SK-N-SH (cell line): ENCODE measurements around the gene MMP13. TPM values are rescaled to one million over a fixed set of nuclear protein-coding genes. Genes with fewer than 3 reads are reported as not detected.

Experiments
- CTCF ChIA-PET: fragments of 300-600, 350-600 bp; formaldehyde crosslinking; extraction: SDS; loops from one replicate; lab custom pipeline; 2021; lab: Yijun Ruan, JAX
- POLR2A ChIA-PET: fragments of 350-600 bp; sonication (Branson Sonifier 250); formaldehyde crosslinking; extraction: SDS; loops from one replicate; lab custom pipeline; 2020; ENCODE audit warnings: antibody characterized with exemption, inconsistent platforms; lab: Yijun Ruan, JAX
- DNase-seq: peaks from one replicate; pipeline ENCODE4 v3.0.0; 2012
- H2AFZ ChIP-seq: fragments of 200-600 bp; sonication (generic); 2 replicates; pipeline ENCODE4 v1.8.1; 2016; ENCODE audit warnings: antibody characterized with exemption, mild to moderate bottlenecking, low read depth
- H3F3A ChIP-seq: fragments of 200-600 bp; sonication (generic); replicated peaks from 2 replicates; pipeline ENCODE3; 2016; ENCODE audit warnings: antibody characterized with exemption, mild to moderate bottlenecking; ENCODE audit not compliant: insufficient read depth
- H3K27ac ChIP-seq, 2 experiments: fragments of 200-500 bp in 1 of 2; fragments of 200-600 bp in 1 of 2; sonication (Bioruptor generic) in 1 of 2; sonication (generic), shearing (Covaris generic) in 1 of 2; 2 replicates each; pipeline versions ENCODE4 v1.5.1 to v1.6.1; 2014 to 2016; ENCODE audit warnings: low read depth in 2 of 2, inconsistent platforms in 1 of 2, low read length in 1 of 2, mild to moderate bottlenecking in 1 of 2, mixed read lengths in 1 of 2
- H3K27me3 ChIP-seq: fragments of 200-600 bp; sonication (generic), shearing (Covaris generic); 2 replicates; pipeline ENCODE4 v1.6.1; 2016; ENCODE audit warnings: mixed run types; ENCODE audit not compliant: insufficient read depth
- H3K36me3 ChIP-seq, 2 experiments: fragments of 200-500 bp in 1 of 2; fragments of 200-600 bp in 1 of 2; sonication (Bioruptor generic) in 1 of 2; sonication (generic) in 1 of 2; replicated peaks in 1 of 2; 2 replicates each; pipeline versions ENCODE3 to v1.5.1; 2014 to 2016; ENCODE audit warnings: low read length in 1 of 2, mild to moderate bottlenecking in 1 of 2; ENCODE audit not compliant: insufficient read depth in 2 of 2, control insufficient read depth in 1 of 2
- H3K4me1 ChIP-seq, 2 experiments: fragments of 200-500 bp in 1 of 2; fragments of 200-600 bp in 1 of 2; sonication (Bioruptor generic) in 1 of 2; sonication (generic), shearing (Covaris generic) in 1 of 2; 2 replicates each; pipeline versions ENCODE4 v1.5.1 to v1.6.1; 2014 to 2016; ENCODE audit warnings: low read depth in 1 of 2, low read length in 1 of 2, mixed run types in 1 of 2; ENCODE audit not compliant: insufficient read depth in 2 of 2, control insufficient read depth in 1 of 2
- H3K4me2 ChIP-seq: fragments of 200-600 bp; sonication (generic), shearing (Covaris generic); 2 replicates; pipeline ENCODE4 v1.6.1; 2017; ENCODE audit warnings: mixed run types
- H3K4me3 ChIP-seq, 2 experiments: fragments of 200-500 bp in 1 of 2; fragments of 200-600 bp in 1 of 2; sonication (Bioruptor generic) in 1 of 2; sonication (generic), shearing (Covaris generic) in 1 of 2; 2 replicates each; pipeline versions ENCODE4 v1.5.1 to v1.8.1; 2014 to 2016; ENCODE audit warnings: low read depth in 2 of 2, inconsistent platforms in 1 of 2, low read length in 1 of 2, mild to moderate bottlenecking in 1 of 2, mixed read lengths in 1 of 2, moderate library complexity in 1 of 2
- H3K79me2 ChIP-seq: fragments of 200-600 bp; sonication (generic); 2 replicates; pipeline ENCODE4 v1.8.1; 2017; ENCODE audit warnings: mild to moderate bottlenecking; ENCODE audit not compliant: insufficient read depth
- H3K9ac ChIP-seq: fragments of 200-600 bp; sonication (generic); 2 replicates; pipeline ENCODE4 v1.6.1; 2017; ENCODE audit warnings: mixed run types
- H3K9me2 ChIP-seq: fragments of 200-600 bp; sonication (generic); 2 replicates; pipeline ENCODE4 v1.6.1; 2017; ENCODE audit warnings: mixed run types
- H3K9me3 ChIP-seq: fragments of 200-600 bp; sonication (generic); 2 replicates; pipeline ENCODE4 v1.6.1; 2017; ENCODE audit warnings: mixed run types, mild to moderate bottlenecking, moderate library complexity
- H4K20me1 ChIP-seq: fragments of 200-600 bp; sonication (generic); 2 replicates; pipeline ENCODE4 v1.6.1; 2017; ENCODE audit warnings: mild to moderate bottlenecking, mixed run types; ENCODE audit not compliant: insufficient read depth
- CHD2 ChIP-seq: fragments of 150-350 bp; IDR thresholded peaks from 2 replicates; pipeline ENCODE4 v1.6.1; 2018; ENCODE audit warnings: low read length; ENCODE audit not compliant: partially characterized antibody
- ELF1 ChIP-seq: IDR thresholded peaks from 2 replicates; pipeline ENCODE4 v1.4.0; 2012
- GABPA ChIP-seq: IDR thresholded peaks from 2 replicates; pipeline ENCODE4 v1.4.0; 2012; ENCODE audit warnings: low read depth, mild to moderate bottlenecking
- GATA2 ChIP-seq: sonication (generic); formaldehyde crosslinking; IDR thresholded peaks from 2 replicates; pipeline ENCODE4 v1.5.0; 2020; ENCODE audit warnings: mild to moderate bottlenecking, missing genetic modification reagents
- MXI1 ChIP-seq: IDR thresholded peaks from 2 replicates; pipeline ENCODE4 v1.6.1; 2012; ENCODE audit warnings: mild to moderate bottlenecking, low read depth, low read length, improper control_type of control experiment
- NFIC ChIP-seq: IDR thresholded peaks from 2 replicates; pipeline ENCODE4 v1.4.0; 2012; ENCODE audit warnings: borderline replicate concordance
- RXRA ChIP-seq: IDR thresholded peaks from 2 replicates; pipeline ENCODE4 v1.4.0; 2012; ENCODE audit warnings: low read depth, mild to moderate bottlenecking, borderline replicate concordance
- TAF1 ChIP-seq: IDR thresholded peaks from 2 replicates; pipeline ENCODE4 v1.6.1; 2012; ENCODE audit warnings: low read depth, mild to moderate bottlenecking, low read length, moderate library complexity, borderline replicate concordance
- TCF12 ChIP-seq: IDR thresholded peaks from 2 replicates; pipeline ENCODE4 v1.4.0; 2012
- TEAD4 ChIP-seq: IDR thresholded peaks from 2 replicates; pipeline ENCODE4 v1.4.0; 2012; ENCODE audit warnings: mild to moderate bottlenecking, borderline replicate concordance; ENCODE audit not compliant: insufficient read depth
- WGBS: methylation state at CpG from one replicate; pipeline ENCODE4 v1.1.6; 2017; ENCODE audit warnings: low lambda C conversion rate; 5-methylcytosine and 5-hydroxymethylcytosine counted together
- polyA plus RNA-seq, 3 experiments: library from polyadenylated mRNA; depleted of rRNA; stranded (reverse); fragments of >200 nt; gene quantifications; 2 replicates each; pipeline ENCODE4 v1.2.3, GENCODE V29; 2012
- TF ChIP-seq, protein P1 (sequence below): IDR thresholded peaks from 2 replicates; pipeline ENCODE4 v1.6.1; 2012; ENCODE audit warnings: mild to moderate bottlenecking, low read depth, low read length, moderate library complexity
- TF ChIP-seq, protein P2 (sequence below): fragments of 200-600 bp; sonication (generic); IDR thresholded peaks from 2 replicates; pipeline ENCODE4 v1.6.1; 2017; ENCODE audit warnings: antibody characterized with exemption, mild to moderate bottlenecking, moderate library complexity
- TF ChIP-seq, protein P3 (sequence below): IDR thresholded peaks from 2 replicates; pipeline ENCODE4 v1.4.0; 2012; ENCODE audit warnings: low read depth
- TF ChIP-seq, protein P4 (sequence below): IDR thresholded peaks from 2 replicates; pipeline ENCODE4 v1.4.0; 2012; ENCODE audit warnings: low read depth, borderline replicate concordance
- TF ChIP-seq, protein P5 (sequence below): fragments of 150-350 bp; IDR thresholded peaks from 2 replicates; pipeline ENCODE4 v1.6.1; 2017; ENCODE audit warnings: antibody characterized with exemption, low read length, low read depth, borderline replicate concordance

MMP13 gene
- polyA plus RNA-seq, 1 of the 3 experiments (the other 2 are of a cell fraction) = 0.12 TPM

DNA sequence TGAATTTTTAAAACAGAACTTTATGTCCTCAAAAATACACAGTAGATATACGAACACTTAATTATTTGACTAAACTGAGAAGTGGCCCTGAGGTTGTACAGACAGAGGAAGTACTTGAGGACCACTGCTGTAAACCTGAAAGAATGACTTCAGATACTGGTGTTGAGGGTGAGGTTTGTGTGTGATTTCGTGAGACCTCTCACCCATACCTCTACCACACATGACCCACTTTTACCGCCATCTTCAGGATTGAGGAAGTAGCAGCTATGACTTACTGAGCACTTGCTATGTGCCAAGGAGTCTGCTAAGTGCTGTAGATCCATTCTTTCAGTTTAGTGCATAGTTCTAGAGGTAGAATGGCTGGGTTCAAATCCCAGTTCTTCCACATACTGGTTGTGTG, 21.9 kb downstream of the MMP13 start:
- H3K4me3 ChIP-seq = no peak overlapping the region
- H3K9me3 ChIP-seq = no peaks in the 10 kb centered on the region
- H3K9me2 ChIP-seq = no peaks in the 10 kb centered on the region
- peaks cover 0 to 10% of the 10 kb centered on the region in 2 experiments; a peak in 1 of 4 replicates for H3K4me1 ChIP-seq
- no peaks in the 10 kb centered on the region for H4K20me1 ChIP-seq
- H3K27me3 ChIP-seq = no peaks in the 10 kb centered on the region; the same call in 1 of the 2 replicates
- no peak overlapping the region for H3K27ac ChIP-seq
- no peaks in the 10 kb centered on the region for H3F3A ChIP-seq
- WGBS = 70% methylated on average over 3 of the region's 3 CpGs
- CTCF ChIA-PET = interaction anchor here (1.3 to 5.4 kb wide), 2 partner anchors 7 to 12 kb away, joined by 3 to 36 read pairs; no protein-coding TSS in a partner anchor
- no peaks in the 10 kb centered on the region for H3K36me3 ChIP-seq
- no peak overlapping the region for H3K9ac ChIP-seq
- no peak for DNase-seq
- no peaks in the 10 kb centered on the region for H3K79me2 ChIP-seq
- POLR2A ChIA-PET = no interaction called here
- no peak overlapping the region for H2AFZ ChIP-seq
- TF ChIP-seq, protein P1, sequence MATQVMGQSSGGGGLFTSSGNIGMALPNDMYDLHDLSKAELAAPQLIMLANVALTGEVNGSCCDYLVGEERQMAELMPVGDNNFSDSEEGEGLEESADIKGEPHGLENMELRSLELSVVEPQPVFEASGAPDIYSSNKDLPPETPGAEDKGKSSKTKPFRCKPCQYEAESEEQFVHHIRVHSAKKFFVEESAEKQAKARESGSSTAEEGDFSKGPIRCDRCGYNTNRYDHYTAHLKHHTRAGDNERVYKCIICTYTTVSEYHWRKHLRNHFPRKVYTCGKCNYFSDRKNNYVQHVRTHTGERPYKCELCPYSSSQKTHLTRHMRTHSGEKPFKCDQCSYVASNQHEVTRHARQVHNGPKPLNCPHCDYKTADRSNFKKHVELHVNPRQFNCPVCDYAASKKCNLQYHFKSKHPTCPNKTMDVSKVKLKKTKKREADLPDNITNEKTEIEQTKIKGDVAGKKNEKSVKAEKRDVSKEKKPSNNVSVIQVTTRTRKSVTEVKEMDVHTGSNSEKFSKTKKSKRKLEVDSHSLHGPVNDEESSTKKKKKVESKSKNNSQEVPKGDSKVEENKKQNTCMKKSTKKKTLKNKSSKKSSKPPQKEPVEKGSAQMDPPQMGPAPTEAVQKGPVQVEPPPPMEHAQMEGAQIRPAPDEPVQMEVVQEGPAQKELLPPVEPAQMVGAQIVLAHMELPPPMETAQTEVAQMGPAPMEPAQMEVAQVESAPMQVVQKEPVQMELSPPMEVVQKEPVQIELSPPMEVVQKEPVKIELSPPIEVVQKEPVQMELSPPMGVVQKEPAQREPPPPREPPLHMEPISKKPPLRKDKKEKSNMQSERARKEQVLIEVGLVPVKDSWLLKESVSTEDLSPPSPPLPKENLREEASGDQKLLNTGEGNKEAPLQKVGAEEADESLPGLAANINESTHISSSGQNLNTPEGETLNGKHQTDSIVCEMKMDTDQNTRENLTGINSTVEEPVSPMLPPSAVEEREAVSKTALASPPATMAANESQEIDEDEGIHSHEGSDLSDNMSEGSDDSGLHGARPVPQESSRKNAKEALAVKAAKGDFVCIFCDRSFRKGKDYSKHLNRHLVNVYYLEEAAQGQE = no peak
- no peak for TF ChIP-seq GABPA
- no peak for TF ChIP-seq MXI1
- TF ChIP-seq, protein P2, sequence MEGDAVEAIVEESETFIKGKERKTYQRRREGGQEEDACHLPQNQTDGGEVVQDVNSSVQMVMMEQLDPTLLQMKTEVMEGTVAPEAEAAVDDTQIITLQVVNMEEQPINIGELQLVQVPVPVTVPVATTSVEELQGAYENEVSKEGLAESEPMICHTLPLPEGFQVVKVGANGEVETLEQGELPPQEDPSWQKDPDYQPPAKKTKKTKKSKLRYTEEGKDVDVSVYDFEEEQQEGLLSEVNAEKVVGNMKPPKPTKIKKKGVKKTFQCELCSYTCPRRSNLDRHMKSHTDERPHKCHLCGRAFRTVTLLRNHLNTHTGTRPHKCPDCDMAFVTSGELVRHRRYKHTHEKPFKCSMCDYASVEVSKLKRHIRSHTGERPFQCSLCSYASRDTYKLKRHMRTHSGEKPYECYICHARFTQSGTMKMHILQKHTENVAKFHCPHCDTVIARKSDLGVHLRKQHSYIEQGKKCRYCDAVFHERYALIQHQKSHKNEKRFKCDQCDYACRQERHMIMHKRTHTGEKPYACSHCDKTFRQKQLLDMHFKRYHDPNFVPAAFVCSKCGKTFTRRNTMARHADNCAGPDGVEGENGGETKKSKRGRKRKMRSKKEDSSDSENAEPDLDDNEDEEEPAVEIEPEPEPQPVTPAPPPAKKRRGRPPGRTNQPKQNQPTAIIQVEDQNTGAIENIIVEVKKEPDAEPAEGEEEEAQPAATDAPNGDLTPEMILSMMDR = no peak
- no peak for TF ChIP-seq TCF12
- no peak for TF ChIP-seq TAF1
- TF ChIP-seq CHD2 = no peak
- TF ChIP-seq, all 33 proteins: peak for 0
- H3K4me2 ChIP-seq = no peak overlapping the region

DNA sequence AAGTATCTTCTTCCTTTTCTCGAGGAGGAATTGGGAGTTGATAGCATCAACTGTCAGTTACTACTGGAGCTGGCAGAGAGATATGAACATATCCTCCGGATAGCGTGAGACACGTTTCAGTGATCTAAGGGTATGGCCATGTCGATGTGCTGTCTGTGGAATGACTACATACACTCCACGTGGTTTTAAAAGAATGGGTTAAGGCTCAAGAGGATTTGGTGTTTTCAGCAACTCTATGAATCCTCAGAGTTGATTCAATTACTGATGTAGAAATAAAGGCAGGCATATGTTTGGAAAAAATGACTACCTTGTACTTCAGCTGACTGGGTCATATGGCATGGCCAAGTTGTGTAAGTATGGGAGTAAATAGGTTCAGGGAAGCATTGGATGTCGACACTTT, 22.9 kb downstream of the MMP13 start:
- no peak overlapping the region for H3K9ac ChIP-seq
- POLR2A ChIA-PET = no interaction called here
- H3K9me2 ChIP-seq = no peaks in the 10 kb centered on the region
- DNase-seq = no peak
- no peak overlapping the region for H3K27ac ChIP-seq
- TF ChIP-seq RXRA (no peak), ELF1 (no peak), GABPA (no peak), GATA2 (CRISPR knock-in tag) (no peak), MXI1 (no peak), TEAD4 (no peak), NFIC (no peak)
- TF ChIP-seq, protein P3, sequence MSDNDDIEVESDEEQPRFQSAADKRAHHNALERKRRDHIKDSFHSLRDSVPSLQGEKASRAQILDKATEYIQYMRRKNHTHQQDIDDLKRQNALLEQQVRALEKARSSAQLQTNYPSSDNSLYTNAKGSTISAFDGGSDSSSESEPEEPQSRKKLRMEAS = no peak
- TF ChIP-seq, protein P4, sequence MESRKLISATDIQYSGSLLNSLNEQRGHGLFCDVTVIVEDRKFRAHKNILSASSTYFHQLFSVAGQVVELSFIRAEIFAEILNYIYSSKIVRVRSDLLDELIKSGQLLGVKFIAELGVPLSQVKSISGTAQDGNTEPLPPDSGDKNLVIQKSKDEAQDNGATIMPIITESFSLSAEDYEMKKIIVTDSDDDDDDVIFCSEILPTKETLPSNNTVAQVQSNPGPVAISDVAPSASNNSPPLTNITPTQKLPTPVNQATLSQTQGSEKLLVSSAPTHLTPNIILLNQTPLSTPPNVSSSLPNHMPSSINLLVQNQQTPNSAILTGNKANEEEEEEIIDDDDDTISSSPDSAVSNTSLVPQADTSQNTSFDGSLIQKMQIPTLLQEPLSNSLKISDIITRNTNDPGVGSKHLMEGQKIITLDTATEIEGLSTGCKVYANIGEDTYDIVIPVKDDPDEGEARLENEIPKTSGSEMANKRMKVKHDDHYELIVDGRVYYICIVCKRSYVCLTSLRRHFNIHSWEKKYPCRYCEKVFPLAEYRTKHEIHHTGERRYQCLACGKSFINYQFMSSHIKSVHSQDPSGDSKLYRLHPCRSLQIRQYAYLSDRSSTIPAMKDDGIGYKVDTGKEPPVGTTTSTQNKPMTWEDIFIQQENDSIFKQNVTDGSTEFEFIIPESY = no peak
- TF ChIP-seq, protein P5, sequence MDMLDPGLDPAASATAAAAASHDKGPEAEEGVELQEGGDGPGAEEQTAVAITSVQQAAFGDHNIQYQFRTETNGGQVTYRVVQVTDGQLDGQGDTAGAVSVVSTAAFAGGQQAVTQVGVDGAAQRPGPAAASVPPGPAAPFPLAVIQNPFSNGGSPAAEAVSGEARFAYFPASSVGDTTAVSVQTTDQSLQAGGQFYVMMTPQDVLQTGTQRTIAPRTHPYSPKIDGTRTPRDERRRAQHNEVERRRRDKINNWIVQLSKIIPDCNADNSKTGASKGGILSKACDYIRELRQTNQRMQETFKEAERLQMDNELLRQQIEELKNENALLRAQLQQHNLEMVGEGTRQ = no peak
- TF ChIP-seq, all 33 proteins: peak for 0
- Histone ChIP-seq H3K9me3 (no peaks in the 10 kb centered on the region), H2AFZ (no peak overlapping the region), H3K79me2 (no peaks in the 10 kb centered on the region), H3K4me3 (no peak overlapping the region), H3K4me1 (peaks cover 0 to 10% of the 10 kb centered on the region in 2 experiments; a peak in 1 of 4 replicates), H3K4me2 (no peak overlapping the region), H3F3A (no peaks in the 10 kb centered on the region), H3K36me3 (no peaks in the 10 kb centered on the region), H4K20me1 (no peaks in the 10 kb centered on the region), H3K27me3 (no peaks in the 10 kb centered on the region; the same call in 1 of the 2 replicates)
- 26% methylated on average over 6 of the region's 7 CpGs for WGBS
- CTCF ChIA-PET = interaction anchor here (0.6 to 5.4 kb wide), 3 partner anchors 8 to 250 kb away, joined by 3 to 36 read pairs (median 3); no protein-coding TSS in a partner anchor
